Karpas-422 (cell line): ENCODE results near the gene ATP13A4. TPM values are rescaled to one million over a fixed set of nuclear protein-coding genes. Genes with fewer than 3 reads are reported as not detected.

Experiments used
- DNase-seq: peaks from one replicate; pipeline ENCODE4 v3.0.0-alpha.2; 2015
- H2AFZ ChIP-seq: fragments of 200-600 bp; sonication (generic); 2 replicates; pipeline ENCODE4 v1.6.1; 2014; ENCODE audit warnings: antibody characterized with exemption, low read length, mixed read lengths
- H3K27ac ChIP-seq: fragments of 200-600 bp; sonication (generic); 2 replicates; pipeline ENCODE4 v1.5.1; 2014; ENCODE audit warnings: mild to moderate bottlenecking, low read length, moderate library complexity
- H3K27me3 ChIP-seq: fragments of 200-600 bp; sonication (generic); 2 replicates; pipeline ENCODE4 v1.6.1; 2014; ENCODE audit warnings: low read length, mixed read lengths
- H3K36me3 ChIP-seq: fragments of 200-600 bp; sonication (generic); 2 replicates; pipeline ENCODE4 v1.6.1; 2014; ENCODE audit warnings: low read length, mixed read lengths; ENCODE audit not compliant: insufficient read depth
- H3K4me1 ChIP-seq: fragments of 200-600 bp; sonication (generic); 2 replicates; pipeline ENCODE4 v1.6.1; 2014; ENCODE audit warnings: mild to moderate bottlenecking, low read length, mixed read lengths
- H3K4me2 ChIP-seq: fragments of 200-600 bp; sonication (generic); 2 replicates; pipeline ENCODE4 v1.6.1; 2014; ENCODE audit warnings: low read length, low read depth, mild to moderate bottlenecking; ENCODE audit not compliant: poor library complexity, severe bottlenecking
- H3K4me3 ChIP-seq: fragments of 200-600 bp; sonication (generic); 2 replicates; pipeline ENCODE4 v1.5.1; 2014; ENCODE audit warnings: mild to moderate bottlenecking, antibody characterized with exemption, low read length, mixed read lengths
- H3K79me2 ChIP-seq: fragments of 200-600 bp; sonication (generic); 2 replicates; pipeline ENCODE4 v1.6.1; 2014; ENCODE audit warnings: mild to moderate bottlenecking, low read length, mixed read lengths
- H3K9ac ChIP-seq: fragments of 200-600 bp; sonication (generic); 2 replicates; pipeline ENCODE4 v1.6.0; 2014; ENCODE audit warnings: low read length
- H3K9me2 ChIP-seq: fragments of 200-600 bp; sonication (generic), shearing (Covaris generic); replicated peaks from 2 replicates; pipeline ENCODE4 v1.6.0; 2014; ENCODE audit warnings: mild to moderate bottlenecking, low read length, moderate library complexity; ENCODE audit not compliant: insufficient read depth
- H3K9me3 ChIP-seq: fragments of 300-700, 200-600 bp; sonication (generic); 2 replicates; pipeline ENCODE4 v1.6.1; 2014; ENCODE audit warnings: low read length, mixed read lengths
- H4K20me1 ChIP-seq: fragments of 200-600 bp; sonication (generic); 2 replicates; pipeline ENCODE4 v1.6.1; 2014; ENCODE audit warnings: mild to moderate bottlenecking, antibody characterized with exemption, low read length, low read depth; ENCODE audit not compliant: insufficient read depth
- total RNA-seq: library from RNA; depleted of rRNA; stranded (reverse); fragments of >200 nt; shearing (Covaris generic); gene quantifications from 2 replicates; pipeline ENCODE4 v1.2.3, GENCODE V29; 2014; ENCODE audit warnings: low replicate concordance; rRNA removed

ATP13A4 gene
- total RNA-seq: 9.7 and 21.1 TPM in 2 replicates

- peaks cover 75% of the 10 kb centered on the region for H3K4me1 ChIP-seq
- H4K20me1 ChIP-seq: no peaks in the 10 kb centered on the region
- no peak for DNase-seq
- no peaks in the 10 kb centered on the region for H3K9me3 ChIP-seq
- no peaks in the 10 kb centered on the region for H3K27me3 ChIP-seq
- peak within 1 kb of the TSS; percentile 96 for H3K27ac ChIP-seq
- peak within 1 kb of the TSS; percentile 18 for H3K4me3 ChIP-seq
- H3K9ac ChIP-seq: peak within 1 kb of the TSS; percentile 15; the same call in 1 of the 2 replicates
- H3K4me2 ChIP-seq: peak within 1 kb of the TSS; percentile 70
- H3K79me2 ChIP-seq: no peaks in the 10 kb centered on the region
- peak within 1 kb of the TSS; percentile 41 for H2AFZ ChIP-seq
- no peaks in the 10 kb centered on the region for H3K36me3 ChIP-seq
- H3K9me2 ChIP-seq: no peaks in the 10 kb centered on the region
These were observed at the start of gene ATP13A4 for GRCh38 chr3:193554811-193555210. Gene ATP13A4 (minus strand): TSS chr3:193554895. CDS start chr3:193554799, 96 bp downstream.

GRCh38 chr3:193599393-193599792 is 44.7 kb upstream of the ATP13A4 start:
- Histone ChIP-seq H3K27me3 (no peaks in the 10 kb centered on the region), H3K4me2 (no peak overlapping the region), H3K9ac (no peak overlapping the region), H3K27ac (no peak overlapping the region), H2AFZ (no peak overlapping the region), H3K4me3 (no peak overlapping the region), H4K20me1 (peaks cover 49% of the 10 kb centered on the region), H3K36me3 (peaks cover 51% of the 10 kb centered on the region; the same call in 1 of the 2 replicates), H3K9me3 (no peaks in the 10 kb centered on the region), H3K4me1 (peaks cover 13% of the 10 kb centered on the region), H3K9me2 (no peaks in the 10 kb centered on the region), H3K79me2 (peaks cover 99% of the 10 kb centered on the region)
- no peak for DNase-seq

- peaks cover 99% of the 10 kb centered on the region for H3K79me2 ChIP-seq
- no peaks in the 10 kb centered on the region for H3K9me3 ChIP-seq
- no peak overlapping the region for H2AFZ ChIP-seq
- no peaks in the 10 kb centered on the region for H3K27me3 ChIP-seq
- no peak for DNase-seq
- no peak overlapping the region for H3K9ac ChIP-seq
- H3K4me2 ChIP-seq: no peak overlapping the region
- peaks cover 47% of the 10 kb centered on the region for H4K20me1 ChIP-seq
- peaks cover 47% of the 10 kb centered on the region; the same call in 1 of the 2 replicates for H3K36me3 ChIP-seq
- peaks cover 17% of the 10 kb centered on the region for H3K4me1 ChIP-seq
- H3K4me3 ChIP-seq: no peak overlapping the region
- H3K27ac ChIP-seq: no peak overlapping the region
- no peaks in the 10 kb centered on the region for H3K9me2 ChIP-seq
These were observed 43.5 kb upstream of the ATP13A4 start for GRCh38 chr3:193598202-193598601.

- peaks cover 25% of the 10 kb centered on the region for H4K20me1 ChIP-seq
- no peak for DNase-seq
- no peak overlapping the region for H3K9ac ChIP-seq
- H3K79me2 ChIP-seq: peaks cover 97% of the 10 kb centered on the region
- peaks cover 39% of the 10 kb centered on the region; the same call in 1 of the 2 replicates for H3K36me3 ChIP-seq
- H2AFZ ChIP-seq: no peak overlapping the region
- H3K4me2 ChIP-seq: peak overlapping the region; percentile 91
- H3K4me3 ChIP-seq: no peak overlapping the region
- no peaks in the 10 kb centered on the region for H3K27me3 ChIP-seq
- H3K4me1 ChIP-seq: peaks cover 30% of the 10 kb centered on the region
- H3K27ac ChIP-seq: no peak overlapping the region
- H3K9me3 ChIP-seq: no peaks in the 10 kb centered on the region
- H3K9me2 ChIP-seq: no peaks in the 10 kb centered on the region
These were observed 41.3 kb upstream of the ATP13A4 start for GRCh38 chr3:193595939-193596487.

- no peaks in the 10 kb centered on the region for H3K9me2 ChIP-seq
- H3K4me1 ChIP-seq: peaks cover 30% of the 10 kb centered on the region
- H3K4me3 ChIP-seq: peak overlapping the region; percentile 84
- DNase-seq: no peak
- H3K27ac ChIP-seq: no peak overlapping the region
- H3K27me3 ChIP-seq: no peaks in the 10 kb centered on the region
- H3K4me2 ChIP-seq: peak overlapping the region; percentile 91
- H3K9ac ChIP-seq: peak overlapping the region; percentile 90
- H4K20me1 ChIP-seq: peaks cover 17% of the 10 kb centered on the region
- no peaks in the 10 kb centered on the region for H3K9me3 ChIP-seq
- no peak overlapping the region for H2AFZ ChIP-seq
- H3K79me2 ChIP-seq: peaks cover 88% of the 10 kb centered on the region
- H3K36me3 ChIP-seq: peaks cover 33% of the 10 kb centered on the region; the same call in 1 of the 2 replicates
These were observed 40.4 kb upstream of the ATP13A4 start for GRCh38 chr3:193594946-193595689.

GRCh38 chr3:193593668-193594030 is 39.0 kb upstream of the ATP13A4 start:
- peak overlapping the region; percentile 90 for H3K9ac ChIP-seq
- H3K4me3 ChIP-seq: peak overlapping the region; percentile 84
- no peaks in the 10 kb centered on the region for H3K9me2 ChIP-seq
- DNase-seq: peak; percentile 80
- H3K79me2 ChIP-seq: peaks cover 73% of the 10 kb centered on the region
- peak overlapping the region; percentile 51 for H2AFZ ChIP-seq
- H3K4me1 ChIP-seq: peaks cover 30% of the 10 kb centered on the region
- peak overlapping the region; percentile 91 for H3K4me2 ChIP-seq
- H3K9me3 ChIP-seq: no peaks in the 10 kb centered on the region
- H3K27ac ChIP-seq: peak overlapping the region; percentile 51
- no peaks in the 10 kb centered on the region for H3K27me3 ChIP-seq
- peaks cover 22% of the 10 kb centered on the region; the same call in 1 of the 2 replicates for H3K36me3 ChIP-seq
- peaks cover 15% of the 10 kb centered on the region for H4K20me1 ChIP-seq

- Histone ChIP-seq H3K4me1 (peaks cover 30% of the 10 kb centered on the region), H2AFZ (peak within 1 kb of the TSS; percentile 87), H3K4me3 (peak within 1 kb of the TSS; percentile 84), H3K9ac (peak within 1 kb of the TSS; percentile 90), H3K36me3 (peaks cover 16% of the 10 kb centered on the region; the same call in 1 of the 2 replicates), H3K9me3 (no peaks in the 10 kb centered on the region), H3K9me2 (no peaks in the 10 kb centered on the region), H3K27me3 (no peaks in the 10 kb centered on the region), H3K79me2 (peaks cover 67% of the 10 kb centered on the region), H3K4me2 (peak within 1 kb of the TSS; percentile 91), H4K20me1 (peaks cover 14% of the 10 kb centered on the region), H3K27ac (peak within 1 kb of the TSS; percentile 51)
- peak; percentile 100 for DNase-seq
These were observed 38.4 kb upstream of the ATP13A4 start, which contains the start of gene OPA1 for GRCh38 chr3:193592841-193593667. Gene OPA1 (plus strand): TSS chr3:193593208. CDS start chr3:193593378, 170 bp downstream.
